Parathyroid adenoma (tissue), 2 donors: ENCODE data around the gene PHKG1.
"Not testable (repeated sequence)": the region's sequence is repeated elsewhere in the genome, so short reads cannot be mapped to it uniquely, and the experiment has no call there.

Experiments
- H2AFZ ChIP-seq: fragments of 300-600 bp; sonication (generic); one replicate; pipeline ENCODE4 v1.7.0; 2017; ENCODE audit warnings: antibody characterized with exemption, mild to moderate bottlenecking
- H3K27ac ChIP-seq: fragments of 300-600 bp; sonication (generic); one replicate; pipeline ENCODE4 v1.7.0; 2017
- H3K27me3 ChIP-seq: fragments of 300-600 bp; sonication (generic); one replicate; pipeline ENCODE4 v1.7.0; 2017; ENCODE audit warnings: low read length; ENCODE audit not compliant: control insufficient read depth, insufficient read depth
- H3K36me3 ChIP-seq: fragments of 300-600 bp; sonication (generic); one replicate; pipeline ENCODE4 v1.7.0; 2017; ENCODE audit warnings: low read length; ENCODE audit not compliant: control insufficient read depth, insufficient read depth
- H3K4me1 ChIP-seq: fragments of 300-600 bp; sonication (generic); one replicate; pipeline ENCODE4 v1.7.0; 2017; ENCODE audit warnings: control low read depth
- H3K4me2 ChIP-seq: fragments of 300-600 bp; sonication (generic); one replicate; pipeline ENCODE4 v1.7.0; 2017; ENCODE audit warnings: low read length
- H3K4me3 ChIP-seq: fragments of 300-600 bp; sonication (generic); one replicate; pipeline ENCODE4 v1.7.0; 2017; ENCODE audit warnings: low read depth, low read length
- H3K79me2 ChIP-seq: fragments of 300-600 bp; sonication (generic); one replicate; pipeline ENCODE4 v1.7.0; 2017; ENCODE audit warnings: control low read depth
- H3K9ac ChIP-seq: fragments of 300-600 bp; sonication (generic); one replicate; pipeline ENCODE4 v1.7.0; 2017; ENCODE audit warnings: mild to moderate bottlenecking
- H3K9me3 ChIP-seq: fragments of 300-600 bp; sonication (generic); one replicate; pipeline ENCODE4 v1.7.0; 2017; ENCODE audit warnings: low read length; ENCODE audit not compliant: control insufficient read depth
- CTCF ChIP-seq: fragments of 300-600 bp; sonication (generic); IDR thresholded peaks from one replicate; pipeline ENCODE4 v1.7.0; 2017; ENCODE audit warnings: antibody characterized with exemption, mild to moderate bottlenecking
- donor health status: primary hyperparathyroidism.

Gene PHKG1

GRCh38 chr7:56092789-56093531, at the start of gene PHKG1:
Gene PHKG1, minus strand, starts transcription at chr7:56092952. Its CDS starts 4,011 bp downstream, at chr7:56088941.
- Histone ChIP-seq H3K9me3 (no peaks in the 10 kb centered on the region), H3K27ac (peak within 1 kb of the TSS; percentile 58), H3K4me1 (peaks cover 12% of the 10 kb centered on the region), H3K4me2 (peak within 1 kb of the TSS; percentile 28), H3K27me3 (no peaks in the 10 kb centered on the region), H3K79me2 (no peaks in the 10 kb centered on the region), H2AFZ (peak within 1 kb of the TSS; percentile 88), H3K36me3 (no peaks in the 10 kb centered on the region), H3K4me3 (no peak within 1 kb of the TSS), H3K9ac (no peak within 1 kb of the TSS)
- TF ChIP-seq CTCF: peak; percentile 57

DNA sequence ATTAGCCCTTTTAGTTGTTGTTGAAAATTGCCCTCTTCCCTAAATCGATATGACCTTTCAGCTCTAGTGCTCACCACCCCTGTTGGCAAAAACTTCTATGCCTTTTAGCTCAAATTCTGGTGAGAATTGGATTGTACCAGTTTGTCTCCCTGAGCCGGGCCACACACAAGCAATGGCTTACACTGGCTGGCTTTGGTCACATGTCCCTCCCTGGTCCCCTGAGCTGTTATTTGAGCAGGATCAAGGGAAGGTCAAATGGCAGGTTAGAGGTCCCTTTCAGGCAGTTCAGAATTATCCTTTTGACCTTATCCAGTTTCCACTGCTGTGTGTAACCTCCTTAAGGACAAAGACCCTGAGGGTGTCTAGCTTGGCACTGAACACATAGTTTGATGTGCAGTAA, 38.3 kb upstream of the PHKG1 start:
- H3K9me3 ChIP-seq, H3K4me3 ChIP-seq, H3K79me2 ChIP-seq, H3K36me3 ChIP-seq, H3K27ac ChIP-seq, H3K4me1 ChIP-seq, H2AFZ ChIP-seq, H3K9ac ChIP-seq, H3K27me3 ChIP-seq, H3K4me2 ChIP-seq: not testable (repeated sequence)

- Histone ChIP-seq H3K79me2 (no peaks in the 10 kb centered on the region), H3K4me3 (no peak overlapping the region), H3K27ac (no peak overlapping the region), H3K36me3 (no peaks in the 10 kb centered on the region), H3K9me3 (no peaks in the 10 kb centered on the region), H3K4me2 (no peak overlapping the region), H3K9ac (no peak overlapping the region), H3K27me3 (no peaks in the 10 kb centered on the region), H2AFZ (no peak overlapping the region), H3K4me1 (no peaks in the 10 kb centered on the region)
- no peak for TF ChIP-seq CTCF
Measured at GRCh38 chr7:56127241-56127975, 34.7 kb upstream of the PHKG1 start.

DNA sequence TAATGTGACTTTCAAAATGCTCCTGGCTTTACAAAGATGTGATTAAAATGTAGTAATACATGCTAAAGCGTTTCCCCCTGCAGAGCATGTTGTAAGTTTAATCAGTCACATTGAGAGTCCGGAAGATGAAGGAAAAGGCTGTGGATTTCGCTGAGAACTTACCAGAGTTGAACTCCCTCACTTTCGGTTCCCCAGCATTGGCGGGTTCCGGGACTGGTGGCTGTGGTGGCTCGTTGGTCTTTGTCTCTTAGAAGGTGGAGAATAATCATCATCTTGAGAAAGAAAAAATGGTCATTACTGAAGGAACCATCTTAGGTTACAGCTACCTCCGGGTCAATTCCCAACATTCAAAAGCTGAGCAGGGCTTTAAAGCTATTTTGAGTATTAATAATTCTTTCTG, 33.1 kb upstream of the PHKG1 start:
- TF ChIP-seq CTCF: no peak
- no peak overlapping the region for H3K27ac ChIP-seq
- no peaks in the 10 kb centered on the region for H3K9me3 ChIP-seq
- H3K4me3 ChIP-seq: no peak overlapping the region
- no peak overlapping the region for H2AFZ ChIP-seq
- H3K4me2 ChIP-seq: no peak overlapping the region
- no peaks in the 10 kb centered on the region for H3K79me2 ChIP-seq
- no peaks in the 10 kb centered on the region for H3K4me1 ChIP-seq
- no peak overlapping the region for H3K9ac ChIP-seq
- no peaks in the 10 kb centered on the region for H3K36me3 ChIP-seq
- no peaks in the 10 kb centered on the region for H3K27me3 ChIP-seq

GRCh38 chr7:56124981-56125380, 32.2 kb upstream of the PHKG1 start:
- Histone ChIP-seq H3K27me3 (no peaks in the 10 kb centered on the region), H3K79me2 (no peaks in the 10 kb centered on the region), H3K9me3 (no peaks in the 10 kb centered on the region), H3K27ac (no peak overlapping the region), H2AFZ (no peak overlapping the region), H3K4me3 (no peak overlapping the region), H3K4me2 (no peak overlapping the region), H3K4me1 (no peaks in the 10 kb centered on the region), H3K36me3 (no peaks in the 10 kb centered on the region), H3K9ac (no peak overlapping the region)
- no peak for TF ChIP-seq CTCF
